B cell (primary cell): Measurements from ENCODE around the gene PCLO. TPM values are rescaled to one million over a fixed set of nuclear protein-coding genes. Genes with fewer than 3 reads are reported as not detected.
"Not testable (repeated sequence)": the region's sequence is repeated elsewhere in the genome, so short reads cannot be mapped to it uniquely, and the experiment has no call there.

ENCODE experiments used
- ATAC-seq: fragments of 200-7000 bp; cut with Tn5 transposase; one replicate; pipeline ENCODE4 v1.10.0; 2021; ENCODE audit warnings: low read depth, mild to moderate bottlenecking, moderate number of reproducible peaks, moderate library complexity
- CTCF ChIA-PET: fragments of 350-600 bp; sonication (Branson Sonifier 250); formaldehyde crosslinking; loops from one replicate; lab custom pipeline; 2021; ENCODE audit warnings: antibody characterized with exemption, inconsistent platforms; lab: Charles Lee
- POLR2A ChIA-PET: fragments of 350-600 bp; sonication (Branson Sonifier 250); formaldehyde crosslinking; loops from one replicate; lab custom pipeline; 2021; ENCODE audit warnings: antibody characterized with exemption; lab: Charles Lee
- DNase-seq: peaks from one replicate; pipeline ENCODE4 v3.0.0; 2013
- H2AFZ ChIP-seq: 2 replicates; pipeline ENCODE4 v1.6.1; 2012; ENCODE audit warnings: mild to moderate bottlenecking, low read depth, low read length; ENCODE audit not compliant: insufficient read depth, poor library complexity, severe bottlenecking
- H3K27ac ChIP-seq, 2 donors: 1 replicate in 1 of 2; 2 replicates in 1 of 2; pipeline ENCODE4 v1.5.1; 2012 to 2013; ENCODE audit warnings: low read length in 2 of 2, mild to moderate bottlenecking in 2 of 2, moderate library complexity in 1 of 2
- H3K27me3 ChIP-seq, 4 experiments: fragments of 200-600 bp in 1 of 4; sonication (generic) in 1 of 4; replicated peaks in 1 of 4; 1 replicate in 2 of 4; 2 replicates in 2 of 4; pipeline versions ENCODE4 v1.6.1 to v1.7.0; 2013 to 2016; ENCODE audit warnings: low read length in 3 of 4, mild to moderate bottlenecking in 2 of 4, mixed read lengths in 1 of 4, moderate library complexity in 1 of 4; ENCODE audit not compliant: insufficient read depth in 4 of 4, control insufficient read depth in 3 of 4; ENCODE audit errors: control extremely low read depth in 1 of 4
- H3K36me3 ChIP-seq, 2 experiments: replicated peaks in 1 of 2; 1 replicate in 1 of 2; 2 replicates in 1 of 2; pipeline versions ENCODE4 v1.6.1 to v1.7.1; 2013; ENCODE audit warnings: low read length in 1 of 2; ENCODE audit not compliant: insufficient read depth in 2 of 2, control insufficient read depth in 1 of 2; ENCODE audit errors: control extremely low read depth in 1 of 2, extremely low read depth in 1 of 2
- H3K4me1 ChIP-seq, 2 donors: fragments of 200-600 bp in 1 of 2; sonication (generic) in 1 of 2; 1 replicate in 1 of 2; 2 replicates in 1 of 2; pipeline versions ENCODE4 v1.5.1 to v1.6.1; 2013 to 2017; ENCODE audit warnings: low read length in 2 of 2; ENCODE audit not compliant: control insufficient read depth in 2 of 2, insufficient read depth in 2 of 2
- H3K4me2 ChIP-seq: replicated peaks from 2 replicates; pipeline ENCODE3; 2012; ENCODE audit warnings: mild to moderate bottlenecking, low read depth, low read length; ENCODE audit not compliant: poor library complexity, severe bottlenecking
- H3K4me3 ChIP-seq, 5 experiments: fragments of 200-600 bp in 1 of 5; sonication (generic) in 1 of 5; 1 replicate in 3 of 5; 2 replicates in 2 of 5; pipeline versions ENCODE4 v1.5.1 to v1.7.0; 2011 to 2016; ENCODE audit warnings: low read length in 4 of 5, mild to moderate bottlenecking in 4 of 5, low read depth in 2 of 5, control low read depth in 1 of 5, moderate library complexity in 1 of 5; ENCODE audit not compliant: insufficient read depth in 1 of 5; ENCODE audit errors: control extremely low read depth in 1 of 5, extremely low read depth in 1 of 5
- H3K79me2 ChIP-seq: fragments of 200-600 bp; sonication (generic); one replicate; pipeline ENCODE4 v1.6.0; 2016; ENCODE audit warnings: low read length; ENCODE audit not compliant: control insufficient read depth, insufficient read depth
- H3K9ac ChIP-seq: fragments of 200-600 bp; sonication (generic); 2 replicates; pipeline ENCODE4 v1.6.1; 2017; ENCODE audit warnings: mild to moderate bottlenecking, low read length, moderate library complexity
- H3K9me3 ChIP-seq, 3 donors: one replicate each; pipeline versions ENCODE4 v1.6.1 to v1.7.1; 2013; ENCODE audit warnings: low read length in 2 of 3; ENCODE audit not compliant: control insufficient read depth in 2 of 3, insufficient read depth in 1 of 3; ENCODE audit errors: control extremely low read depth in 1 of 3
- H4K20me1 ChIP-seq: 2 replicates; pipeline ENCODE4 v1.6.0; 2012; ENCODE audit warnings: mild to moderate bottlenecking, low read length; ENCODE audit not compliant: insufficient read depth, control insufficient read depth, poor library complexity, severe bottlenecking
- H3K27ac Mint-ChIP-seq: one replicate; pipeline ENCODE4 v1.8.0; 2021; ENCODE audit warnings: mixed read lengths
- H3K27me3 Mint-ChIP-seq: one replicate; pipeline ENCODE4 v1.8.0; 2021; ENCODE audit warnings: mixed read lengths
- H3K4me1 Mint-ChIP-seq: one replicate; pipeline ENCODE4 v1.8.0; 2021; ENCODE audit warnings: mixed read lengths
- H3K4me3 Mint-ChIP-seq: one replicate; pipeline ENCODE4 v1.8.0; 2021; ENCODE audit warnings: mixed read lengths
- H3K9me3 Mint-ChIP-seq: one replicate; pipeline ENCODE4 v1.8.0; 2022; ENCODE audit warnings: mixed read lengths; ENCODE audit not compliant: insufficient read depth
- EZH2 ChIP-seq: IDR thresholded peaks from 2 replicates; pipeline ENCODE4 v1.6.1; 2012; ENCODE audit warnings: borderline replicate concordance, low read depth, mild to moderate bottlenecking, moderate library complexity, low read length; ENCODE audit not compliant: insufficient read depth, poor library complexity, severe bottlenecking
- WGBS: methylation state at CpG from one replicate; pipeline ENCODE4 v1.1.5; 2013; ENCODE audit warnings: missing lambda C conversion rate; ENCODE audit not compliant: insufficient coverage; 5-methylcytosine and 5-hydroxymethylcytosine counted together
- intact Hi-C: fragments of 100-400 bp; cut with micrococcal nuclease; formaldehyde crosslinking; loops from one replicate; pipeline ENCODE4 v1.10.0; 2022
- polyA plus RNA-seq: library from polyadenylated mRNA; depleted of rRNA; stranded (reverse); fragments of >200 nt; gene quantifications from 2 replicates; pipeline ENCODE4 v1.2.3, GENCODE V29; 2012
- total RNA-seq, 2 donors: library from RNA; stranded (reverse); fragments of 120-200 nt in 1 of 2; gene quantifications; 1 replicate in 1 of 2; 2 replicates in 1 of 2; pipeline versions ENCODE4 v1.2.3 to v1.2.4, GENCODE V29; 2013 to 2022
- TF ChIP-seq, protein P1 (sequence below): fragments of 200-600 bp; IDR thresholded peaks from one replicate; pipeline ENCODE4 v1.8.0; 2022; ENCODE audit warnings: antibody characterized with exemption, mild to moderate bottlenecking

Gene PCLO
- total and polyA plus RNA-seq, 2 donors (not counting 1 experiment from before 2014, with no cell fraction given): 0.01 to 0.32 TPM

DNA sequence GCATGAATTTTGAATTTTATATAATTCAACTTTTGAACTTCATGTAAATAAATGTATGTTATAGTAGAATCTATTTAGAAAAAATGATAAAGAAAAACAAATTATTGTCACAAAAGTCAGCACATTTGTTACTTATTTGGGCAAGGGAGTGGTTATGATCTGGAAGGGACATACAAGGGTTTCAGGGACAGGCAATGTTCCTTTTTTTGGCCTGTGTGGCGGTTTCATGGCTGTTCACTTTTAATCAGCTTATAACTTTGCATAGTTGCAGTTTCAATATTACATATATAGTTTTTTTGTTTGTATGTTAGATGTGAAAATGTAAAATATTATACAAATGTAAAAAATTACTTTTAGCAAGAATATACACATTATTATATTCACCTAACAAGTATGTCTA is 256.2 kb downstream of the PCLO start:
- H3K4me3 Mint-ChIP-seq: no peak overlapping the region
- H3K9me3 Mint-ChIP-seq: peaks cover 2% of the 10 kb centered on the region
- Histone ChIP-seq H3K36me3 (no peaks in the 10 kb centered on the region), H3K79me2 (no peaks in the 10 kb centered on the region), H3K4me1 (no peaks in the 10 kb centered on the region), H3K4me2 (no peak overlapping the region), H2AFZ (no peak overlapping the region), H3K4me3 (no peak overlapping the region), H3K27ac (no peak overlapping the region), H4K20me1 (no peaks in the 10 kb centered on the region), H3K27me3 (no peaks in the 10 kb centered on the region), H3K9ac (no peak overlapping the region), H3K9me3 (no peaks in the 10 kb centered on the region)
- H3K4me1 Mint-ChIP-seq: no peaks in the 10 kb centered on the region
- no peak overlapping the region for H3K27ac Mint-ChIP-seq
- no peaks in the 10 kb centered on the region for H3K27me3 Mint-ChIP-seq
- intact Hi-C loops: no loop called here
- DNase-seq (no peak), ATAC-seq (no peak)
- TF ChIP-seq, protein P1, sequence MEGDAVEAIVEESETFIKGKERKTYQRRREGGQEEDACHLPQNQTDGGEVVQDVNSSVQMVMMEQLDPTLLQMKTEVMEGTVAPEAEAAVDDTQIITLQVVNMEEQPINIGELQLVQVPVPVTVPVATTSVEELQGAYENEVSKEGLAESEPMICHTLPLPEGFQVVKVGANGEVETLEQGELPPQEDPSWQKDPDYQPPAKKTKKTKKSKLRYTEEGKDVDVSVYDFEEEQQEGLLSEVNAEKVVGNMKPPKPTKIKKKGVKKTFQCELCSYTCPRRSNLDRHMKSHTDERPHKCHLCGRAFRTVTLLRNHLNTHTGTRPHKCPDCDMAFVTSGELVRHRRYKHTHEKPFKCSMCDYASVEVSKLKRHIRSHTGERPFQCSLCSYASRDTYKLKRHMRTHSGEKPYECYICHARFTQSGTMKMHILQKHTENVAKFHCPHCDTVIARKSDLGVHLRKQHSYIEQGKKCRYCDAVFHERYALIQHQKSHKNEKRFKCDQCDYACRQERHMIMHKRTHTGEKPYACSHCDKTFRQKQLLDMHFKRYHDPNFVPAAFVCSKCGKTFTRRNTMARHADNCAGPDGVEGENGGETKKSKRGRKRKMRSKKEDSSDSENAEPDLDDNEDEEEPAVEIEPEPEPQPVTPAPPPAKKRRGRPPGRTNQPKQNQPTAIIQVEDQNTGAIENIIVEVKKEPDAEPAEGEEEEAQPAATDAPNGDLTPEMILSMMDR: no peak
- TF ChIP-seq EZH2: no peak
- ChIA-PET CTCF (no interaction called here), POLR2A (no interaction called here)
- WGBS: no CpG with 5 or more reads among the region's 1 CpG

DNA sequence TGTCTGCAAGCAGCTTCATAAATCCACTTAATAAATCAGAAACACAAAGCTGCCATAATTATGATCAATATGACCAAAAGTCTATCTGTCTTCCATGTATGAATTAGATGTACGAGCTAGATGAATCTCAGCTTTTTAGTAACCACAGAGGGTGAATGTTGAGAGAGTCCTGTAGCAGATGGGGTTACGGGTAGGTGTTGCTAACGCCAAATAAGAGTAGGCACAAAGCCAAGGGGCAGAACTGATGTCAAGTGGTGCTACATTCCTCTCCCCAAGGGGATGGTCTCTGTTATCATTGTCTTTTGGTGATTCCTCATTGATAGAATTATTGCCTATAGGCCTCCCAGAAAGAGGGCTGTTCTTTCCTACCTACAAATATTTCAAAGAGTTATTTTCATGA is 257.8 kb downstream of the PCLO start:
- Histone ChIP-seq H3K4me3 (no peak overlapping the region), H3K27ac (no peak overlapping the region), H3K4me1 (no peaks in the 10 kb centered on the region), H2AFZ (no peak overlapping the region), H3K27me3 (no peaks in the 10 kb centered on the region), H3K9ac (no peak overlapping the region), H3K4me2 (no peak overlapping the region), H3K36me3 (no peaks in the 10 kb centered on the region), H4K20me1 (no peaks in the 10 kb centered on the region), H3K79me2 (no peaks in the 10 kb centered on the region), H3K9me3 (no peaks in the 10 kb centered on the region)
- H3K9me3 Mint-ChIP-seq: peaks cover 2% of the 10 kb centered on the region
- TF ChIP-seq, protein P1: no peak
- TF ChIP-seq EZH2: no peak
- 100% methylated on average over 2 of the region's 3 CpGs for WGBS
- no peaks in the 10 kb centered on the region for H3K4me1 Mint-ChIP-seq
- POLR2A ChIA-PET: no interaction called here
- no peak for ATAC-seq
- H3K27me3 Mint-ChIP-seq: no peaks in the 10 kb centered on the region
- H3K27ac Mint-ChIP-seq: no peak overlapping the region
- no peak overlapping the region for H3K4me3 Mint-ChIP-seq
- no peak for DNase-seq
- CTCF ChIA-PET: no interaction called here
- intact Hi-C loops: no loop called here

DNA sequence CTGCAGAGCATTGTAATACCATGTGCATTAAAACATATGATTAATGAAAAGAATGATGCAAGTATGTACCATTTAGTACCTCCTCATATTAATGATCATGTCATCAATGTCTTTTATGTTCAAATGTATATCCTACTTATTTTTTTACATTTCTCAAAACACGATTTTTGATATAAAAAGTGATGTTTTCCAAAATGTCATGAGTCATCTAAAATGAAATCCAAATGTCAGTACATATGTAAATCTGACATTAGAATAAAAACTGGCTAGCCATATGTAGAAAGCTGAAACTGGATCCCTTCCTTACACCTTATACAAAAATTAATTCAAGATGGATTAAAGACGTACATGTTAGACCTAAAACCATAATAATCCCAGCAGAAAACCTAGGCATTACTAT is 261.6 kb downstream of the PCLO start:
- WGBS: no CpG with 5 or more reads among the region's 2 CpGs
- intact Hi-C loops, H3K4me1 ChIP-seq, H2AFZ ChIP-seq, H3K4me1 Mint-ChIP-seq, CTCF ChIA-PET, H3K36me3 ChIP-seq, H3K4me3 Mint-ChIP-seq, H3K9ac ChIP-seq, H4K20me1 ChIP-seq, H3K27me3 Mint-ChIP-seq, POLR2A ChIA-PET, H3K79me2 ChIP-seq, H3K27ac ChIP-seq, H3K27ac Mint-ChIP-seq, H3K27me3 ChIP-seq, H3K9me3 Mint-ChIP-seq, H3K4me2 ChIP-seq, ATAC-seq, DNase-seq, H3K9me3 ChIP-seq, H3K4me3 ChIP-seq: not testable (repeated sequence)
